ENCODE data around the gene PDE4DIP.
"Not testable (repeated sequence)": the region's sequence is repeated elsewhere in the genome, so short reads cannot be mapped to it uniquely, and the experiment has no call there.

Gene PDE4DIP

GRCh38 chr1:148989378-148989777, 145.2 kb downstream of the PDE4DIP start:
- not testable (repeated sequence) for DNase-seq

- not testable (repeated sequence) for DNase-seq
Observed at GRCh38 chr1:148990233-148990788, 146.1 kb downstream of the PDE4DIP start.

- not testable (repeated sequence) for DNase-seq
Observed at GRCh38 chr1:148991818-148992217, 147.6 kb downstream of the PDE4DIP start.

- DNase-seq: not testable (repeated sequence)
Observed at GRCh38 chr1:148992364-148992763, 148.1 kb downstream of the PDE4DIP start.

GRCh38 chr1:148996449-148997224, 152.4 kb downstream of the PDE4DIP start:
- DNase-seq: not testable (repeated sequence)

- DNase-seq: not testable (repeated sequence)
Observed at GRCh38 chr1:148997405-148997804, 153.2 kb downstream of the PDE4DIP start.

GRCh38 chr1:149002664-149003063, 158.4 kb downstream of the PDE4DIP start:
- not testable (repeated sequence) for DNase-seq

- not testable (repeated sequence) for DNase-seq
Observed at GRCh38 chr1:149008326-149008725, 164.1 kb downstream of the PDE4DIP start.

- not testable (repeated sequence) for DNase-seq
Observed at GRCh38 chr1:149008769-149009168, 164.5 kb downstream of the PDE4DIP start.

GRCh38 chr1:149009761-149010160, 165.5 kb downstream of the PDE4DIP start:
- not testable (repeated sequence) for DNase-seq

GRCh38 chr1:149012599-149012998, 168.4 kb downstream of the PDE4DIP start:
- not testable (repeated sequence) for DNase-seq

- DNase-seq: not testable (repeated sequence)
Observed at GRCh38 chr1:149013513-149013912, 169.3 kb downstream of the PDE4DIP start.

GRCh38 chr1:149015522-149015921, 171.3 kb downstream of the PDE4DIP start:
- DNase-seq: not testable (repeated sequence)

GRCh38 chr1:149016626-149017025, 172.4 kb downstream of the PDE4DIP start:
- not testable (repeated sequence) for DNase-seq

GRCh38 chr1:149018577-149018976, 174.3 kb downstream of the PDE4DIP start:
- not testable (repeated sequence) for DNase-seq

GRCh38 chr1:149024327-149024726, 180.1 kb downstream of the PDE4DIP start:
- DNase-seq: not testable (repeated sequence)

- DNase-seq: not testable (repeated sequence)
Observed at GRCh38 chr1:149033916-149034315, 189.7 kb downstream of the PDE4DIP start.

- not testable (repeated sequence) for DNase-seq
Observed at GRCh38 chr1:149043056-149043455, 198.8 kb downstream of the PDE4DIP start.

GRCh38 chr1:149064611-149065010, 220.4 kb downstream of the PDE4DIP start:
- not testable (repeated sequence) for DNase-seq

GRCh38 chr1:149075505-149076127, 231.4 kb downstream of the PDE4DIP start:
- not testable (repeated sequence) for DNase-seq

All from CD4-positive, alpha-beta T cell treated with Interleukin-17A for 4 hours (primary cell).